HG03045 (cell line): Measurements from ENCODE around the gene CDS2.
"Not testable (repeated sequence)": the region's sequence is repeated elsewhere in the genome, so short reads cannot be mapped to it uniquely, and the experiment has no call there.

ENCODE experiments used
- ATAC-seq: cut with Tn5 transposase; IDR thresholded peaks from one replicate; pipeline ENCODE4 v1.9.1; 2021; ENCODE audit warnings: mild to moderate bottlenecking, moderate library complexity; ENCODE audit not compliant: unreplicated experiment

The CDS2 gene

DNA sequence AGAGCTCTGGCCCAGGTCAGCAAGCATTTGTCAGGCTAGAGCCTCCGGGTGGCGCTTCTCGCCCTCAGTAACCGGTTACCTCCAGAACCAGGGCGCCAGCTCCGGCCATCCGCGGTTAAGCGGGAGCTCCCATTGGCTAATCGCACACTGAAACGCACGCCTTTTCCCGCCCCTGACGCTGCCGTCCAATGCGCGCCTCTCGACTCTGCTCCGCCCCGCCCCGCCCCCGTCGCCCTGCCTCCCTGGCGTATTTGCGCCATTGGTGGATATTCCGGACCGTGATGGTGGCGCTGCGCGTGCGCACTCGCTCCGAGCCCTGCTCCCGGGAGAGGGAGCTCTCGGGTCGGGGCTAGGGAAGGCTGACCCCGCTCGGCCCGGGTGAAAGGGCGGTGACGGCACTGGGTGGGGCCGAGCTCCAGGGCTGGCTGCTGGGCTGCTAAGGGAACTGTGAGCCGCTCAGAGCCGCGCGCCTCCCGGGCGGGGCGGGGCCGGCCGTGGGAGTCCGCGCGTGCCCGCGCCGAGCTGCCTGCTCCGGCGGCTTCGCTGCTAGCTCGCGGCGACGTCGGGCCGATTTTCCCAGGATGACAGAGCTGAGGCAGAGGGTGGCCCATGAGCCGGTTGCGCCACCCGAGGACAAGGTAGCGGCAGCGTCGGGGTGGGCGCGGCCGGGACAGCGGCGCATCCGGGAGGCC lies at the start of gene CDS2:
Gene CDS2 (plus strand): TSS at position 497 of the 692 bp plus-strand sequence. CDS start 85 bp downstream, at position 582.
- peak; percentile 92 for ATAC-seq

- ATAC-seq: no peak
Measured at GRCh38 chr20:5077761-5078387, 48.9 kb upstream of the CDS2 start.

GRCh38 chr20:5078399-5078958 lies 48.3 kb upstream of the CDS2 start:
- peak; percentile 96 for ATAC-seq

DNA sequence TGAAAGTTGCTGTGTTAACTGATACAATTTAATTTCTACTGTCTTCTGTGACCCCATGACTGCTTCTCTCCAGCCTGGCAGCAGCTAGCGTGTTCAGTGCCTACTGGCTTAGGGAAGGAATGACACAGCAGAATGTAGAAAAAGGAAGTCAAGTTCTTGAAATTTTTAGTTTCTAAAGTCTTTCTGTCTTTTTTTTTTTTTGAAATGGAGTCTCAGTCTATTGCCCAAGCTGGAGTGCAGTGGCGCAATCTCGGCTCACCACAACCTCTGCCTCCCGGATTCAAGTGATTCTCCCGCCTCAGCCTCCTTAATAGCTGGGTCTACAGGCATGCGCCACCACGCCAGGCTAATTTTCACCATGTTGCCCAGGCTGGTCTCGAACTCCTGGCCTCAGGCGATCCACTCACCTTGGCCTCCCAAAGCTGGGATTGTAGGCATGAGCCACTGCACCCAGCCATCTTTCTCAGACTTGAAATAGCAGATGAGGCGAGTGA lies 46.4 kb upstream of the CDS2 start:
- no peak for ATAC-seq

- no peak for ATAC-seq
Measured at GRCh38 chr20:5085380-5085779, 41.4 kb upstream of the CDS2 start.

- no peak for ATAC-seq
Measured at GRCh38 chr20:5088688-5089087, 38.1 kb upstream of the CDS2 start.

DNA sequence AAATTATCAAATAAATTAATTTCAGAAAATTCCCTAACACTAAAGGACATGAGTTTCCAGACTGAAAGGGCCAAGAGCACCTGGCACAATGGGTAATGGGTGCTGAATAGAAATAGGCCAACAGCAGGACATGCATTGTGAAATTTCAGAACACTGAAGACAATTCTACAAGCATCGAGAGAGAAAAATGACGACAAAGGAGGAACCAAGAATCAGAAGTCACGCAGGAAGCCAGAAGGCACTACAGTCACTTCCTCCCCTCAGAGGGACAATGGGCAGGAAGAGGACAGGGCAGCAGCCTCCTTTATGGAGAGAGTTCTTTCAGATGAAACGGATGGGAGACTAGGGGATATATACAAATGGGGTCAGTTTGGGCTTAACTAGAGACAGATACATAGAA lies 36.6 kb upstream of the CDS2 start:
- ATAC-seq: no peak

- ATAC-seq: no peak
Measured at GRCh38 chr20:5091902-5092301, 34.9 kb upstream of the CDS2 start.

GRCh38 chr20:5092765-5093339 lies 34.0 kb upstream of the CDS2 start:
- no peak for ATAC-seq

DNA sequence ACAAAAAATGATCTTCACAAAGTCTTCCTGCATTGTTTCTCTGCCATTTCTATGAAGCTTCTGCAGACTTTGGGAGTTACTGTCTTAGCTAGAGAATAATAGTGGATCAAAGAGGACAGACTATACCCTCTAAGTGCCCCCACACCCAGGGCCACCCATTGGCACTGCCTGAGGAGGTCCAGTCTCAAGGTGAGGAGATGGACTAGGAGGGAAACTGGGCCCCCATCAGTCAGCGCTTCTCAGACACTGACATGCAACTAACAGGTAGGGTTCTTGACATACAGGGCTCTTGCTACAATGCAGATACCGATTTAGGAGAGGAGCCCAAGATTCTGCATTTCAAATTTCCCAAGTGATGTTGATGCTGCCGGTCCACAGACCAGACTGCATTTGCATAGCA lies 31.4 kb upstream of the CDS2 start:
- ATAC-seq: no peak

- no peak for ATAC-seq
Measured at GRCh38 chr20:5095931-5096330, 30.9 kb upstream of the CDS2 start.

DNA sequence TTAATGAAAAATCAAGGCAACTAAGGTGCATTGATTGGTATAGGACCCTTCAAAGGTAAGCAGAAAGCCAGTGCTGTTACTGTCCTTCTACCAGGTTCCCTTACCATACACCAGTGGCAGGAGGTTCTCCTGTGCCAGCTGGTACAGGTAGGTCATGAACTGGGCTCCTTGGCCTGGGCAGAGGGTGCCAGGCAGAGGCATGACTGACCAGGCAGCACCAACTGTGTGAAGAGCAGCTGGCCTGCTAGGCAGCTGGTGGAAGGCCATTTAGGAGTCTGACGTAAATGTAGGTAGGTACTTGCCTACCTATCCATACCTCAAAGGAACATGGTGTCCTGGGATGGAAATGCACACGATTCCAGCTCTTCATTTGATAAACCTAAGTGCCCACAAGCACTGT lies 30.3 kb upstream of the CDS2 start:
- no peak for ATAC-seq

- not testable (repeated sequence) for ATAC-seq
Measured at GRCh38 chr20:5099009-5099408, 27.8 kb upstream of the CDS2 start.

DNA sequence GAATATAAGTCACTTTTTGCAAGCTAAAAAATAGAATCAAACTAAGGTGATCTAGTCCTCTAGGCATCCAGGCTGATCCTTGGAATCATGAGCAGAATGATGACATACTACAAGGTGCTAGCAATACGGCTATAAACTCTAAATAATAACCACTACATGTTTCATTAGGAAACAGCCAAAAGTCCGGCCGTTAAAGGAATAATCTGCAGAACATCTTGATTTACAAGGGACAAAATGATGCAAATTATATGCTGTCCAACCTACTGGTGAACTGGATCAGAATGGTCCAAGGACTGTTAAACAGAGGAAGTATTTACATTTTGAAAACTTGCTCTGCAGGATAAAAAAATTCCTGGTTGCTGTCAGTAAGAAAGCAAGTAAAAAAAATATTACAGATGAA lies 26.9 kb upstream of the CDS2 start:
- ATAC-seq: not testable (repeated sequence)

GRCh38 chr20:5100684-5101347 lies 26.0 kb upstream of the CDS2 start:
- no peak for ATAC-seq

DNA sequence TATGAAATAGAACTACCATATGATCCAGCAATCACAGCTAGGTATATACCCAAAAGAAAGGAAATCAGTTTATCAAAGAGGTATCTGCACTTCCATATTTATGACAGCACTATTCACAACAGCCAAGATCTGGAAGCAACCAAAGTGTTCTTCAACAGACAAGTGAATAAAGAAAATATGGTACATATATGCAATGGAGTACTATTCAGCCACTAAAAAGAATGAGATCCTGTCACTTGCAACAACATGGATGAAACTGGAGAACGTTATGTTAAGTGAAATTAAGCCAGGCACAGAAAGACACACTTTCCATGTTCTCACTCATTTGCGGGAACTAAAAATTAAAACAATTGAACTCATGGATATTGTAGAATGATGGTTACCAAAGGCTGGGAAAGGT lies 22.3 kb upstream of the CDS2 start:
- no peak for ATAC-seq

GRCh38 chr20:5109276-5109675 lies 17.5 kb upstream of the CDS2 start:
- no peak for ATAC-seq

DNA sequence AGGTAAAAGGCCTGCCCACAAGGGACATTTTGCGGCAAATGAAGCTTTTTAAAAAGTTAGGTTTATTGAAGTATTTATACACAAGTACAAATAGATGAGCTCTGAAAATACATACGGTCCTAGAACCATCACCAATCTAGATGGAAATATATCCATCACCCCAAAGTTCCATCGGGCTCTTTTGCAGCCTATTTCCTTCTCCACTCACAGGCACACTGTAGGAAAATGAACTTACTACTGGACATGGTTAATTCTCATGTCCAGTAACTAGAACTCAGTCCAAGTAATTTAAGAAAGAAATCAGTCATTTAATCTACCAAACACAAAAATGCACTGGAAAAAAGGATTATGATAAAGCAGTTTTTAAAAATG lies 13.2 kb upstream of the CDS2 start:
- ATAC-seq: no peak

DNA sequence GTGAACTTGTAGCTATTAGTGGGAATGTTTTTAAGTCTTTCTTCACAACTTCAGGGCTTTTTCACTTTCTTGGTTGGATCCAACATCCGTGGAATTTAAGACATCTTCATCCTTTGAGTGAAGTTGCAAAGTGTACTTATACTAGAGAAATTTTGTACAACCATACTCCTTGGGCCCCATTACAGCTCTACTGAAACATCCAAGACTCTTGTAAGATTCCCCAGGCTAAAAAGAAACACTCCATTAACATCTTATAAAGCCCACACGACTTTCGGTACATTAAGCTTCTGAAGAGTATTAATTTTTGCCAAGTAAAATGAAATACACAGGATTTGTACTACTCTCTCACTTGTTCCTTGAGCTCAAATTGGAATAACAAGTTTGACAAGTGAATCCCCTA lies 12.4 kb upstream of the CDS2 start:
- ATAC-seq: no peak

- no peak for ATAC-seq
Measured at GRCh38 chr20:5116875-5117274, 9.9 kb upstream of the CDS2 start.
